Brain microvascular endothelial cell (primary cell): Measurements from ENCODE around the gene PIGN.

ENCODE experiments used
- DNase-seq: peaks from one replicate; pipeline ENCODE4 v3.0.0-alpha.2; 2020
- H3K27ac ChIP-seq: fragments of 250-450 bp; sonication (Bioruptor Pico); 2 replicates; pipeline ENCODE4 v1.5.1; 2020; ENCODE audit warnings: mild to moderate bottlenecking, moderate library complexity
- H3K27me3 ChIP-seq: fragments of 250-450 bp; sonication (Bioruptor Pico); replicated peaks from 2 replicates; pipeline ENCODE4 v1.5.1; 2020; ENCODE audit warnings: mild to moderate bottlenecking
- H3K36me3 ChIP-seq: fragments of 250-450 bp; sonication (Bioruptor Pico); replicated peaks from 2 replicates; pipeline ENCODE4 v1.5.1; 2020; ENCODE audit warnings: mild to moderate bottlenecking
- H3K4me3 ChIP-seq: 2 replicates; pipeline ENCODE4 v1.5.1; 2011; ENCODE audit warnings: low read depth, mild to moderate bottlenecking, control low read depth, low read length, moderate library complexity
- in situ Hi-C: cut with HindIII; loops from 2 replicates; pipeline ENCODE4 v1.10.0; 2017; ENCODE audit warnings: low sequenced_read_pairs, low pct_ligation_motif_present
- TF ChIP-seq, protein P1 (sequence below): IDR thresholded peaks from 2 replicates; pipeline ENCODE4 v1.5.1; 2011; ENCODE audit warnings: low read depth, mild to moderate bottlenecking, moderate library complexity, low read length, control low read depth, inconsistent platforms; ENCODE audit errors: missing control alignments

Gene PIGN

DNA sequence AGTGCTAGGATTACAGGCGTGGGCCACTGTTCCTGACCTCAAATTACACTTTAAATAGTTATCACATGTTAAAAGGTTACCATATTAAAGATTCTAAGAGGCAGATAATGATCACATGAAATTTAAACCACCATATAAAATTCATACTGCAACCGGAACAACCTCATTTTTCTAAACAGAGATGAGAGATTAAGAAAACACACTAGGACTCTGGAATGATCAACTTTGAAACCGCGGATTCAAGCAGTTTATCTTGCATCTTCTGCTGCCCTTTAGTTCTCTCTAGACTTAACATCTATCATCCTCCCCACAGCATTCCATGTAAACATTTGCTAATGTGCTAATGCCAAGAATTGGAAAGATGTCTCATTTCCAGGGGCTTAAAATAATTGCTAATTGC lies 115.8 kb downstream of the PIGN start:
- no peaks in the 10 kb centered on the region for H3K36me3 ChIP-seq
- in situ Hi-C loops: no loop called here
- TF ChIP-seq, protein P1, sequence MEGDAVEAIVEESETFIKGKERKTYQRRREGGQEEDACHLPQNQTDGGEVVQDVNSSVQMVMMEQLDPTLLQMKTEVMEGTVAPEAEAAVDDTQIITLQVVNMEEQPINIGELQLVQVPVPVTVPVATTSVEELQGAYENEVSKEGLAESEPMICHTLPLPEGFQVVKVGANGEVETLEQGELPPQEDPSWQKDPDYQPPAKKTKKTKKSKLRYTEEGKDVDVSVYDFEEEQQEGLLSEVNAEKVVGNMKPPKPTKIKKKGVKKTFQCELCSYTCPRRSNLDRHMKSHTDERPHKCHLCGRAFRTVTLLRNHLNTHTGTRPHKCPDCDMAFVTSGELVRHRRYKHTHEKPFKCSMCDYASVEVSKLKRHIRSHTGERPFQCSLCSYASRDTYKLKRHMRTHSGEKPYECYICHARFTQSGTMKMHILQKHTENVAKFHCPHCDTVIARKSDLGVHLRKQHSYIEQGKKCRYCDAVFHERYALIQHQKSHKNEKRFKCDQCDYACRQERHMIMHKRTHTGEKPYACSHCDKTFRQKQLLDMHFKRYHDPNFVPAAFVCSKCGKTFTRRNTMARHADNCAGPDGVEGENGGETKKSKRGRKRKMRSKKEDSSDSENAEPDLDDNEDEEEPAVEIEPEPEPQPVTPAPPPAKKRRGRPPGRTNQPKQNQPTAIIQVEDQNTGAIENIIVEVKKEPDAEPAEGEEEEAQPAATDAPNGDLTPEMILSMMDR: no peak
- H3K27ac ChIP-seq: no peak overlapping the region
- no peaks in the 10 kb centered on the region for H3K27me3 ChIP-seq
- DNase-seq: no peak
- H3K4me3 ChIP-seq: no peak overlapping the region

GRCh38 chr18:62070302-62070701 lies 116.6 kb downstream of the PIGN start:
- Histone ChIP-seq H3K27me3 (no peaks in the 10 kb centered on the region), H3K27ac (no peak overlapping the region), H3K36me3 (no peaks in the 10 kb centered on the region), H3K4me3 (no peak overlapping the region)
- in situ Hi-C loops: no loop called here
- TF ChIP-seq, protein P1: no peak
- no peak for DNase-seq

GRCh38 chr18:62069556-62069955 lies 117.3 kb downstream of the PIGN start:
- no peak for DNase-seq
- in situ Hi-C loops: no loop called here

DNA sequence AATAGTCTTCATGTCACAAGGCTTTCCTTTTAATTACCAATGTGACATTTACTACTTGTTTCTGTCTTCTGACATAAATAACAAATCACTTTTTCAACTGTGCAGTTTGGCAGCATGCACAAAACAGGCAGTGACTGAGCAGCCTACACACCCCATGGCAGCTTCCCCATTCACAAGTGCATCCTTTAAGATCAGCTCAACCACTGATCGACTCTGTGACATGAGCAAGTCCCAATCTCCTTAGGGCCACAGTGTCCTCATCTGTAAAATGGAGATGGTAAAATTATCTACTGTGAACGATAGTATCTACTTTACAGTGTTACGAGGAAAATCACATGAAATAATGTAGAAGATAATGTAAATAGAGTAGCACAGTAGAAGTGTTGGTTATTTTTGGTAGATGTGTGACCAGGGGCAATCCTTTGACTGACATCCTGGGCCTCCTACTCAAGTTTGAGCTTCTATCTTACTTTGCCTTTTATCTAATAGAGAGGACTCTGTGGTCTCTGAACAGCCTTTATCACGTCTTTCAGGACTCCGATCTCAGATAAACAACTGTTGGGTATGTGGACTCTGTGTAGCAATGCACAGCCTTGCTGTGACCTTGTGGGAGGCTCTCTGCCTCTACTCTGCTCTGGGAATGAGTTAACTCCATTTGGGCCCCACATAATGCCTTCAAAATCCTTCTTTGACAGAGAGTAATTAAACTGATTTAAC lies 120.6 kb downstream of the PIGN start:
- H3K36me3 ChIP-seq: no peaks in the 10 kb centered on the region
- DNase-seq: no peak
- no peak overlapping the region for H3K4me3 ChIP-seq
- in situ Hi-C loops: no loop called here
- TF ChIP-seq, protein P1: no peak
- no peak overlapping the region for H3K27ac ChIP-seq
- no peaks in the 10 kb centered on the region for H3K27me3 ChIP-seq

More at GRCh38 chr18:62069556-62069955, 117.3 kb downstream of the PIGN start:
- H3K27me3 ChIP-seq: no peaks in the 10 kb centered on the region
- no peaks in the 10 kb centered on the region for H3K36me3 ChIP-seq
- TF ChIP-seq, protein P1: no peak
- no peak overlapping the region for H3K27ac ChIP-seq
- H3K4me3 ChIP-seq: no peak overlapping the region

DNA sequence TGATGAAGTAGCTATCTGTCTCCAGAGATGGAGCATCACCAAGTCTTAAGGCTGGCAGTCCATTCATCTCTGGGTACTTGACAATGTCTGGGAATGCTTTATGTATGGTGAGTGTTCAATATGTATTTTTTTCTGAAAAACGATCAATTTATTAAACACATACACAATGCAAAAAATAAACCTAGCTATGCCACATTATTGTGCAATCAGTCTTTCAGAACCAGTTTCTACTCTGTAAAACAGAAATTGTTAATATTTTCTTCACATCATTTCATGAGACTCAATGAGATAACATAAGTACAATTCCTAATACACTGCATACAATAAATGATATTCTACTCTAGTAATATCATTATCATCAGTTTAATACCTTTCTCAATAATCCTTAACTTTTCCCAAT lies 122.5 kb downstream of the PIGN start:
- Histone ChIP-seq H3K27me3 (no peaks in the 10 kb centered on the region), H3K36me3 (no peaks in the 10 kb centered on the region), H3K4me3 (no peak overlapping the region), H3K27ac (no peak overlapping the region)
- TF ChIP-seq, protein P1: no peak
- DNase-seq: no peak
- in situ Hi-C loops: no loop called here

- no peak for DNase-seq
- no peak overlapping the region for H3K27ac ChIP-seq
- no peaks in the 10 kb centered on the region for H3K36me3 ChIP-seq
- H3K4me3 ChIP-seq: no peak overlapping the region
- in situ Hi-C loops: no loop called here
- TF ChIP-seq, protein P1: no peak
- H3K27me3 ChIP-seq: no peaks in the 10 kb centered on the region
Observed at GRCh38 chr18:62061821-62062478, 124.9 kb downstream of the PIGN start.
